CD4-positive, CD25-positive, alpha-beta regulatory T cell (primary cell): ENCODE data around the gene PPP1R13B. TPM values are rescaled to one million over a fixed set of nuclear protein-coding genes. Genes with fewer than 3 reads are reported as not detected.
"Not testable (repeated sequence)": the region's sequence is repeated elsewhere in the genome, so short reads cannot be mapped to it uniquely, and the experiment has no call there.

Experiments used
- ATAC-seq, 2 donors: fragments of 150-1000 bp; cut with Tn5 transposase; one replicate each; pipeline ENCODE4 v1.10.0; 2021; ENCODE audit warnings: low read depth in 2 of 2, moderate number of reproducible peaks in 2 of 2, moderate library complexity in 1 of 2
- DNase-seq, 3 donors: peaks; one replicate each; pipeline versions ENCODE4 v3.0.0 to v3.0.0-alpha.2; 2012 to 2022; ENCODE audit warnings: mixed read lengths in 1 of 3
- H3K27ac ChIP-seq: one replicate; pipeline ENCODE4 v1.7.0; 2013; ENCODE audit warnings: mild to moderate bottlenecking, low read length; ENCODE audit not compliant: insufficient read depth, poor library complexity, severe bottlenecking
- H3K27me3 ChIP-seq: one replicate; pipeline ENCODE4 v1.7.0; 2013; ENCODE audit warnings: low read length; ENCODE audit not compliant: control insufficient read depth, insufficient read depth
- H3K36me3 ChIP-seq: one replicate; pipeline ENCODE4 v1.7.0; 2013; ENCODE audit warnings: mild to moderate bottlenecking, low read length, moderate library complexity; ENCODE audit not compliant: control insufficient read depth, insufficient read depth
- H3K4me1 ChIP-seq: 2 replicates; pipeline ENCODE4 v1.7.0; 2013; ENCODE audit warnings: mild to moderate bottlenecking, low read length; ENCODE audit not compliant: insufficient read depth, control insufficient read depth, poor library complexity, severe bottlenecking
- H3K4me3 ChIP-seq: one replicate; pipeline ENCODE4 v1.7.0; 2013; ENCODE audit warnings: low read depth, mild to moderate bottlenecking, low read length, moderate library complexity
- H3K9me3 ChIP-seq, 2 experiments: 1 replicate in 1 of 2; 2 replicates in 1 of 2; pipeline ENCODE4 v1.7.0; 2013; ENCODE audit warnings: low read length in 2 of 2, mild to moderate bottlenecking in 1 of 2, moderate library complexity in 1 of 2; ENCODE audit not compliant: control insufficient read depth in 2 of 2
- H3K27ac Mint-ChIP-seq, 3 donors: one replicate each; pipeline ENCODE4 v1.8.0; 2020 to 2022; ENCODE audit warnings: mild to moderate bottlenecking in 3 of 3, mixed read lengths in 3 of 3, moderate library complexity in 2 of 3
- H3K27me3 Mint-ChIP-seq: one replicate; pipeline ENCODE4 v1.8.0; 2022; ENCODE audit warnings: mild to moderate bottlenecking, mixed read lengths
- H3K36me3 Mint-ChIP-seq: one replicate; pipeline ENCODE4 v1.8.0; 2020; ENCODE audit warnings: mixed read lengths
- H3K4me1 Mint-ChIP-seq, 4 donors: one replicate each; pipeline ENCODE4 v1.8.0; 2020 to 2022; ENCODE audit warnings: mixed read lengths in 4 of 4, mild to moderate bottlenecking in 1 of 4
- H3K4me3 Mint-ChIP-seq, 4 donors: one replicate each; pipeline ENCODE4 v1.8.0; 2020 to 2022; ENCODE audit warnings: mild to moderate bottlenecking in 4 of 4, mixed read lengths in 4 of 4, moderate library complexity in 3 of 4
- H3K9me3 Mint-ChIP-seq, 7 donors: one replicate each; pipeline ENCODE4 v1.8.0; 2020 to 2022; ENCODE audit warnings: mixed read lengths in 7 of 7, mild to moderate bottlenecking in 3 of 7, moderate library complexity in 2 of 7
- polyA plus RNA-seq, 4 donors: library from polyadenylated mRNA; unstranded; fragments of 300-500 nt; fragmentation: Illumina TruSeq; gene quantifications; one replicate each; pipeline ENCODE4 v1.2.3, GENCODE V29; 2021
- total RNA-seq: library from RNA; stranded (reverse); gene quantifications from one replicate; pipeline ENCODE4 v1.2.3, GENCODE V29; 2022

Gene PPP1R13B
- total and polyA plus RNA-seq, 5 donors from 2014 or later, result 1.5 to 21.5 (median 3.0) TPM

DNA sequence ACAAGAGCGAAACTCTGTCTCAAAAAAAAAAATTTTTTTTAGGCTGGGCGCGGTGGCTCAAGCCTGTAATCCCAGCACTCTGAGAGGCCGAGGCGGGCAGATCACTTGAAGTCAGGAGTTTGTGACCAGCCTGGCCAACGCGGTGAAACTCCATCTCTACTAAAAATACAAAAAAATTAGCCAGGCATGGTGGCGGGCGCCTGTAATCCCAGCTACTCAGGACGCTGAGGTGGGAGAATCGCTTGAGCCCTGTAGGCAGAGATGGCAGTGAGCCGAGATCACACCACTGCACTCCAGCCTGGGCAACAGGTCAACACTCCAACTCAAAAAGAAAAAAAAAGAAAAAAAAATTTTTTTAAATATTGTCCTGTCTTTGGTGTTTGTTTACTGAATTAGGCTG, 6.1 kb downstream of the PPP1R13B start:
- H3K36me3 Mint-ChIP-seq, H3K9me3 ChIP-seq, H3K27ac Mint-ChIP-seq, H3K27me3 ChIP-seq, H3K4me1 ChIP-seq, DNase-seq, ATAC-seq, H3K27ac ChIP-seq, H3K4me3 ChIP-seq, H3K27me3 Mint-ChIP-seq, H3K36me3 ChIP-seq, H3K9me3 Mint-ChIP-seq, H3K4me3 Mint-ChIP-seq: not testable (repeated sequence)
- peaks cover 11 to 56% (median 23%) of the 10 kb centered on the region in 4 donors for H3K4me1 Mint-ChIP-seq

DNA sequence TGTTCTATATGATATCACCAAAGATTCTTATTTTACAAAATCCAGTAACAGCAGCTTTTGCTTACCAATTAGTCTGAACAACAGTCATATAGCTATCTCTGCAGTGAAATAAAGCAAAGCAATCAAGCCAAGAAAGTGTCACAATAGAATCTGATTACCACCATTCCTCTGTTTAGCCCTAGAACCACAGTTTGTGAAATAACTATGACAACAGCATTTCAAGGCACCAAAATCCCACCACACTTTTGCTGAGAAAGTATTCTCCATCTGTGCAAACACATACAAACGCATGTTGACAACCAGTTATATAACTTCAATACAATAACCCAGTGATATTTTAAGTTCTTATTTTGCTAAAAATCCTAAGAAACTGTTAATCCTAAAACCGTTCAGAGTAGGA, 7.4 kb downstream of the PPP1R13B start:
- no peaks in the 10 kb centered on the region for H3K36me3 ChIP-seq
- peak overlapping the region in 1 of 3 donors; percentile 8 for H3K27ac Mint-ChIP-seq
- no peak for DNase-seq
- no peaks in the 10 kb centered on the region for H3K27me3 Mint-ChIP-seq
- peaks cover 8 to 44% (median 13%) of the 10 kb centered on the region in 4 donors for H3K4me1 Mint-ChIP-seq
- no peaks in the 10 kb centered on the region for H3K4me1 ChIP-seq
- H3K36me3 Mint-ChIP-seq, result no peaks in the 10 kb centered on the region
- H3K27ac ChIP-seq, result no peak overlapping the region
- H3K4me3 ChIP-seq, result no peak overlapping the region
- H3K4me3 Mint-ChIP-seq, result no peak overlapping the region
- no peak for ATAC-seq
- H3K9me3 Mint-ChIP-seq, result peaks cover 0 to 1% (median 0%) of the 10 kb centered on the region in 7 donors
- H3K9me3 ChIP-seq, result no peaks in the 10 kb centered on the region
- no peaks in the 10 kb centered on the region for H3K27me3 ChIP-seq

DNA sequence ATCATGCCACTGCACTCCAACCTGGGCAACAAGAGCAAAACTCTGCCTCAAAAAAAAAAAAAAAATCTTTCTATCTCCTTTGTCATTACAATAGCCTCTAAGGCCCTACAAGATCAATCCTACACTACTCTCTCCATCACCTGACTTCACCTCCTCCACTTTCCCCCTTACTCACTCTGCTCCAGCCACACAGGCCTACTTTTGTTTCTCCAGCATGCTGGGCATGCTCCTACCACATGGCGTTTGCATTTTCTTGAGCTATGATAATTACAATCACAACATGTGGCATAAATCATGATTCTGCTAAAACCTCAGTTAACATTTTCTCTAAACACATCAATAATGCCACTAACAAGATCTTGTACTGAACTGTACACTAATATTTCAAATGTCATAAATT, 7.8 kb downstream of the PPP1R13B start:
- ATAC-seq, result no peak
- Histone ChIP-seq H3K9me3 (no peaks in the 10 kb centered on the region), H3K36me3 (no peaks in the 10 kb centered on the region), H3K27me3 (no peaks in the 10 kb centered on the region), H3K27ac (no peak overlapping the region), H3K4me1 (no peaks in the 10 kb centered on the region), H3K4me3 (no peak overlapping the region)
- peaks cover 0 to 1% (median 0%) of the 10 kb centered on the region in 7 donors for H3K9me3 Mint-ChIP-seq
- H3K4me3 Mint-ChIP-seq, result no peak overlapping the region
- no peak for DNase-seq
- no peaks in the 10 kb centered on the region for H3K36me3 Mint-ChIP-seq
- H3K27ac Mint-ChIP-seq, result peak overlapping the region in 1 of 3 donors; percentile 8
- H3K4me1 Mint-ChIP-seq, result peaks cover 8 to 39% (median 12%) of the 10 kb centered on the region in 4 donors
- no peaks in the 10 kb centered on the region for H3K27me3 Mint-ChIP-seq

DNA sequence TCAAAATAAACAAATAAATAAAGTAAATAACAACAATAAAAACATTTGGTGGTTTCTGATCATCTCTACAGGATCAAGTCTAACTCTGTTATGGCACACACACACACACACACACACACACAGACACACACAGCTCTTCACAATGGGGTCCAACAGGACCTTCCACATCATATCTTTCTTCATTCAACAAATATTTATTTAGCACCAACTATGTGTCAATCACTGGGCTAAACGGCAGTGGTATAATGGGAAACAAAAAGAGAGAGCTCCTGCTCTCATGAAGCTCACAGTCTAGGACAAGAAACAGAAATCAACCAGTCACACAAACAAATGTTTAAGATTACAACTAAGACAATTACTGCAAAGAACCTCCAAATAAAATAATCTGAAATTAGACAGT, 9.3 kb downstream of the PPP1R13B start:
- Mint-ChIP-seq H3K4me3 (no peak overlapping the region), H3K27ac (peak overlapping the region in 2 of 3 donors; percentile 42 to 85), H3K4me1 (peaks cover 8 to 28% (median 17%) of the 10 kb centered on the region in 4 donors), H3K36me3 (no peaks in the 10 kb centered on the region), H3K27me3 (no peaks in the 10 kb centered on the region), H3K9me3 (peaks cover 0 to 1% (median 0%) of the 10 kb centered on the region in 7 donors)
- H3K9me3 ChIP-seq, result no peaks in the 10 kb centered on the region
- no peak for DNase-seq
- ATAC-seq, result no peak
- no peak overlapping the region for H3K4me3 ChIP-seq
- H3K36me3 ChIP-seq, result no peaks in the 10 kb centered on the region
- H3K4me1 ChIP-seq, result no peaks in the 10 kb centered on the region
- no peak overlapping the region for H3K27ac ChIP-seq
- no peaks in the 10 kb centered on the region for H3K27me3 ChIP-seq

DNA sequence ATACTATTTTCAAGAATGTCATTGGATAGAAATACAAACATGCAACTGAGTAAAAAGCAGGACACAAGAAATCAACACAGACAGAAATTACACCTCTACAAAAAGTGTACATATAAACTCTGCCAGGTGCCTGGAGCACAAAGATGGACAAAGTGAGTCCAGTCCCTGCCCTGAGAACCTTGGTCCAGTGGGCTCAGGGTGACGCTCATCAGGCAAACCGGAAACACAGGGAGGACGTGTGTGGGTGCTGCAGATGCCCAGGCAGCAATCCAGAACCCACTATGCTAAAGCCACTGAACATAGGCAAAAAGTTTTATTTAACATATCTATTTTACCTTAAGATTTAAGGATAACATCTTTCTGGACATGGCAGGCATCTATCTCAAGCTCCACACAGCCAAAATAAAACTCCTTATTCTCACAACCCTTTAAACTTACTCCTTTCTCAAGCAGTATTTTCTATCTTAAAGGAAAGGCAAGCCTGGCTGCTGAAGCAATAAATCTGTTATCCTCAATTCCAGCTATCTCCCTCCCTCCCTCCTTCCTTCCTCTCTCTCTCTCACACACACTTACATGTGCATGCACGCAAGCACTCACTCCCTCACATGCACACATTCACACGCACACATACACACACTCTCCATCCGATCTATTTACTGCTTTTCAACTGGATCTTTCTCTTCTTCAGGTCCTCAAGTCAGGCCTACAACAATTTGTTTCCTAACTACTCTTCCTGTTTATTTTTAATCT, 10.2 kb downstream of the PPP1R13B start:
- no peaks in the 10 kb centered on the region for H3K4me1 ChIP-seq
- no peaks in the 10 kb centered on the region for H3K36me3 ChIP-seq
- no peaks in the 10 kb centered on the region for H3K9me3 ChIP-seq
- H3K27me3 Mint-ChIP-seq, result no peaks in the 10 kb centered on the region
- no peaks in the 10 kb centered on the region for H3K27me3 ChIP-seq
- H3K36me3 Mint-ChIP-seq, result no peaks in the 10 kb centered on the region
- H3K27ac Mint-ChIP-seq, result no peak overlapping the region
- peaks cover 8 to 22% (median 19%) of the 10 kb centered on the region in 4 donors for H3K4me1 Mint-ChIP-seq
- H3K4me3 ChIP-seq, result no peak overlapping the region
- H3K4me3 Mint-ChIP-seq, result no peak overlapping the region
- ATAC-seq (no peak), DNase-seq (no peak)
- no peak overlapping the region for H3K27ac ChIP-seq
- H3K9me3 Mint-ChIP-seq, result peaks cover 0 to 1% (median 0%) of the 10 kb centered on the region in 7 donors

DNA sequence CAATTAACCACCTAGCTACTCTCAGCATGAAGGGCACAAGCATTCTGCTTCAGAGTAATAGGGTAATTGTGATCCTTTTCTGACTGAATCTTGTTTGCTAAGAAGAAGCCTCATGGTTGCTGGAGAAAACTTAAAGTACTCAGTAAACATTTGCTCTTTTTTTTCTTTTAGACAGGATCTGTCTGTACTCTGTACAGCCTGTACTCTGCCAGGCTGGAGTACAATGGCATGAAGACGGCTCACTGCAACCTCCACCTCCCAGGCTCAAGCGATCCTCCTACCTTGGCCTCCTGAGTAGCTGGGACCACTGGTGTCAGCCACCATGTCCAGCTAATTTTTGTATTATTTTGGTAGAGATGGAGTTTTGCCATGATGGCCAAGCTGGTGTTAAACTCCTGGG, 12.4 kb downstream of the PPP1R13B start:
- no peak overlapping the region for H3K4me3 Mint-ChIP-seq

DNA sequence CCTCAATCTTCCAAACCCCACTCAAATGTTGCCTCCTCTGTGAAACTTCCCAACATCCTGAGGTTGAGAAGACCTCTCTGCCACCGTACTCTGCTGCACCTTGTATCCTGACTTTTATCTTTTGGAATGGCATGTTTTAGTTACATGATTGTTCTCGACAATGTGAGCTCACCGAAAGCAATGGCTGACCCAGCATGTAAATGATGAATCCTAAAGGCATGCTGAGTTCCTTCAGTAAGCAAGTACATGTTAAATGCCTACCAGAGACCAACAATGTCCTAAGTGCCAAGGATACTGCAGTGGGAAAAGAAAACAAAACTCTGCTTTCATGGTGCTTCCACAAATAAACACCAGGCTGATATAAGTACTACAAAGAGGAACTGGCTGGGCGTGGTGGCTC, 13.7 kb downstream of the PPP1R13B start:
- Mint-ChIP-seq H3K4me3 (no peak overlapping the region), H3K27ac (no peak overlapping the region), H3K4me1 (peaks cover 0 to 21% (median 8%) of the 10 kb centered on the region in 4 donors), H3K9me3 (no peaks in the 10 kb centered on the region), H3K27me3 (no peaks in the 10 kb centered on the region), H3K36me3 (no peaks in the 10 kb centered on the region)
- Histone ChIP-seq H3K27ac (no peak overlapping the region), H3K9me3 (no peaks in the 10 kb centered on the region), H3K4me3 (no peak overlapping the region), H3K4me1 (no peaks in the 10 kb centered on the region), H3K36me3 (no peaks in the 10 kb centered on the region), H3K27me3 (no peaks in the 10 kb centered on the region)
- no peak for DNase-seq
- ATAC-seq, result no peak

More for the DNA sequence above, 12.4 kb downstream of the PPP1R13B start:
- H3K4me1 ChIP-seq, result no peaks in the 10 kb centered on the region
- H3K36me3 ChIP-seq, result no peaks in the 10 kb centered on the region
- H3K27ac Mint-ChIP-seq, result no peak overlapping the region
- H3K27me3 Mint-ChIP-seq, result no peaks in the 10 kb centered on the region
- H3K9me3 ChIP-seq, result no peaks in the 10 kb centered on the region
- no peaks in the 10 kb centered on the region for H3K27me3 ChIP-seq
- no peak overlapping the region for H3K4me3 ChIP-seq
- H3K4me1 Mint-ChIP-seq, result peaks cover 4 to 23% (median 14%) of the 10 kb centered on the region in 4 donors
- no peaks in the 10 kb centered on the region for H3K36me3 Mint-ChIP-seq
- ATAC-seq (no peak), DNase-seq (no peak)
- peaks cover 0 to 1% (median 0%) of the 10 kb centered on the region in 7 donors for H3K9me3 Mint-ChIP-seq
- H3K27ac ChIP-seq, result no peak overlapping the region

DNA sequence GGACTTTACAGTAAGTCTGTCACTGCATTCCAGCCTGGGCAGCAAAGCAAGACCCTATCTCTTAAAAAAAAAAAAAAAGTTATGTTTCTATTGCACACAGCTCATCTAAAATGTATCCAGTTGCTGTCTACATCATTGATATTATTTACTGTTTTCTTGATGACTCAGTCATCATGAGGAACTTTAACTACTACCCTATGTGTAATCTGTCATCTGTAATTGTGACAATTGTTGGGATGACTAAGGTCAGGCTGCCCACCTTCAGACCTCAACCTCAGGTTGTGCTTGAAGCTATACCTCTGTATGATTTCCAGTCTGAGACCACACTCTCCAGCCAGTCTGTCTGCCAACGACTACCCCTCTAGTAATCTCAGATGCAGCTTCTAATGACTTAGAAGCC, 15.3 kb downstream of the PPP1R13B start:
- Histone ChIP-seq H3K4me3 (no peak overlapping the region), H3K36me3 (no peaks in the 10 kb centered on the region), H3K27me3 (no peaks in the 10 kb centered on the region), H3K27ac (no peak overlapping the region), H3K4me1 (no peaks in the 10 kb centered on the region), H3K9me3 (no peaks in the 10 kb centered on the region)
- ATAC-seq (no peak), DNase-seq (no peak)
- H3K4me3 Mint-ChIP-seq, result no peak overlapping the region
- no peaks in the 10 kb centered on the region for H3K9me3 Mint-ChIP-seq
- H3K27me3 Mint-ChIP-seq, result no peaks in the 10 kb centered on the region
- peak overlapping the region in 1 of 3 donors; percentile 26 for H3K27ac Mint-ChIP-seq
- no peaks in the 10 kb centered on the region for H3K36me3 Mint-ChIP-seq
- peaks cover 0 to 20% (median 5%) of the 10 kb centered on the region in 4 donors for H3K4me1 Mint-ChIP-seq
